Measurements from ENCODE around the gene TRIM7.
A peak's percentile ranks its signal among the peaks of the same experiment; 100 is the strongest.

DNA sequence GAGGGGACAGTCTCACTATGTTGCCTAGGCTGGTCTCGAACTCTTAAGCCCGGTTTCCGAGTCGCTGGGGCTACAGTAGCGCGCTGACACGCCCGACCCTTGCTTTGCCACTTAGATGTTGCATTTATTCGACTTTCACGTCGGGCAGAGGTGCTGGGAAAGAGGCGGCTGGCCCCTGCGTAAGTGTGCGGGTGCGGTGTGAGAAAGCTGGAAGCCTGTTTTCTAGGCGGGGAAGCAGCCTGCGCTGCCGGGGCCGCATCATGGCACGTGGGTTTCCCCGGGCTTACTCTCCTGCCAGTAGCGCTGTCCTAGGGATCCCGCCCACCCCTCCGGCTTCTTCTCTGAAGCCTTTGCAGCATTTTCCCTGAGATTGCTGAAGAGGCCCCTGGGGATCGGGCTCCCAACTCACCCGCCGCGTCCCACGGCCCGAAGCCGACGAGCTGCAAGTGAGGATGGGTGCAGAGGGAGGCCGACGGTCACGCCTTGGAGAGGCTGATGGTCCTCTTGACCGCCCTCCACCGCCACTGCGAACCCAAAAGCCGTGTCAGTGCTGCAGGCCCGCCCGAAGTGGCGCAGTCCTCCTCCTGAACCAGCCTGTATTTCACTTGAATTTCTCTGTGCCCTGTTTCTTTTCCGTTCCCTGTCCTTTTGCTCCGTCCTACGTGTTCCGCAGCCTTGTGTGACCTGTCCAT is 12.3 kb upstream of the TRIM7 start:
- TF ChIP-seq, protein P1, sequence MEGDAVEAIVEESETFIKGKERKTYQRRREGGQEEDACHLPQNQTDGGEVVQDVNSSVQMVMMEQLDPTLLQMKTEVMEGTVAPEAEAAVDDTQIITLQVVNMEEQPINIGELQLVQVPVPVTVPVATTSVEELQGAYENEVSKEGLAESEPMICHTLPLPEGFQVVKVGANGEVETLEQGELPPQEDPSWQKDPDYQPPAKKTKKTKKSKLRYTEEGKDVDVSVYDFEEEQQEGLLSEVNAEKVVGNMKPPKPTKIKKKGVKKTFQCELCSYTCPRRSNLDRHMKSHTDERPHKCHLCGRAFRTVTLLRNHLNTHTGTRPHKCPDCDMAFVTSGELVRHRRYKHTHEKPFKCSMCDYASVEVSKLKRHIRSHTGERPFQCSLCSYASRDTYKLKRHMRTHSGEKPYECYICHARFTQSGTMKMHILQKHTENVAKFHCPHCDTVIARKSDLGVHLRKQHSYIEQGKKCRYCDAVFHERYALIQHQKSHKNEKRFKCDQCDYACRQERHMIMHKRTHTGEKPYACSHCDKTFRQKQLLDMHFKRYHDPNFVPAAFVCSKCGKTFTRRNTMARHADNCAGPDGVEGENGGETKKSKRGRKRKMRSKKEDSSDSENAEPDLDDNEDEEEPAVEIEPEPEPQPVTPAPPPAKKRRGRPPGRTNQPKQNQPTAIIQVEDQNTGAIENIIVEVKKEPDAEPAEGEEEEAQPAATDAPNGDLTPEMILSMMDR (optimal IDR thresholded peaks at IDR 0.05 in 1 of 3, IDR thresholded peaks at IDR 0.05 in 1 of 3, conservative IDR thresholded peaks at IDR 0.05 in 1 of 3; ENCODE audit: extremely low read depth in 1 of 3, insufficient read depth in 2 of 3, low read length in 3 of 3) = peak in 1 of 3 experiments; percentile 28
- TF ChIP-seq EZH2 (IDR thresholded peaks at IDR 0.05; ENCODE audit: low read length) = no peak

Data from keratinocyte (primary cell).